Fibroblast of skin of abdomen (primary cell): Measurements from ENCODE around the gene DNAH17.
A peak's percentile ranks its signal among the peaks of the same experiment; 100 is the strongest.
"Not testable (repeated sequence)": the region's sequence is repeated elsewhere in the genome, so short reads cannot be mapped to it uniquely, and the experiment has no call there.

ENCODE experiments used
- DNase-seq: peaks from one replicate; pipeline ENCODE4 v3.0.0-alpha.2; 2013

The DNAH17 gene

DNA sequence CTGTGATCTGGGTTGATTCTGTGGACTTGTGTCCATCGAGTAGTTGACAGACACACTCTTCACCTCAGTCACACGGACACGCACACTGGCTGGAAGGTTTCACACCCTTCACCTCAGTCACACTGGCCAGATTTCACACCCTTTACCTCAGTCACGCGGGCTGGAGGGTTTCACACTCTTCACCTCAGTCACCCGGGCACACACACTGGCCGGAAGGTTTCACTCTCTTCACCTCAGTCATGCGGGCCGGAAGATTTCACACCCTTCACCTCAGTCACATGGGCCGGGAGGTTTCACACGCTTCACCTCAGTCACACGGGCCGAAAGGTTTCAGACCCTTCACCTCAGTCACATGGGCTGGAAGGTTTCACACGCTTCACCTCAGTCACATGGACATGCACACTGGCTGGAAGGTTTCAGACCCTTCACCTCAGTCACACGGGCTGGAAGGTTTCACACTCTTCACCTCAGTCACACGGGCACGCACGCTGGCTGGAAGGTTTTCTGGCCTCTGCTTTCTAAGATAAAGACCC lies 102.5 kb downstream of the DNAH17 start:
- DNase-seq: no peak

DNA sequence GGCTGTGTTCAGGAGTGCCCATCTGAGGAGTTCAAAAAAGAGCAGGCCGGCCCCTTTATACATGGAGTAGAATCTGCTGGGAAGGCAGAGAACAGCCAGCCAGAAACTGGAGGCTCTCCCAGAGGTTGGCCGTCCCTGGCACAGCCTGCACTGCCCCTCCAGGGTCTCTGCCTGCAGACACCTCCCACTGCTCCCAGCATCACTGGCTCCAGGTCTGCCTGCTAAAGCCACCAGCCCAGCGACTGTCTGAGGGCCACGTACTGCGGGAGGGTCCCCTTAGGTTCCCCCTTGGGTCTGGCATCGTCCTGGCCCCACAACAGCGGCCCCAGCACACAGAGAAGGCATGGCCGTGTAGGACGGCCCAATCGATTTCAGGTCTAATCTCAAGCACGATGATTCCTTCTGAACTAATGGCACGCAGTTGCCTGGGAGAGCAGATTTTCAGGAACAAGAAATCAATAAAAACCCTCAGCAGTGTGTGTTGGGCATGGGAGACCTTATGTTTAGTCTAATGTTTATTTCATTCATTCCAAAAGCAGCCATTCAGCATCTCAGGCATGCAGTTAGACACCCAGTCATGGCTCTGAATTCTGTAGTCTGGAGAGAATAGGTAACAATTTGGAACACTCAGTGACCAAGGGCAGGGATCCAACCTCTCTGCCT lies 103.1 kb downstream of the DNAH17 start:
- DNase-seq: peak; percentile 4

- DNase-seq: no peak
These were observed 104.9 kb downstream of the DNAH17 start for GRCh38 chr17:78472035-78472905.

GRCh38 chr17:78471635-78472034 lies 105.6 kb downstream of the DNAH17 start:
- no peak for DNase-seq

DNA sequence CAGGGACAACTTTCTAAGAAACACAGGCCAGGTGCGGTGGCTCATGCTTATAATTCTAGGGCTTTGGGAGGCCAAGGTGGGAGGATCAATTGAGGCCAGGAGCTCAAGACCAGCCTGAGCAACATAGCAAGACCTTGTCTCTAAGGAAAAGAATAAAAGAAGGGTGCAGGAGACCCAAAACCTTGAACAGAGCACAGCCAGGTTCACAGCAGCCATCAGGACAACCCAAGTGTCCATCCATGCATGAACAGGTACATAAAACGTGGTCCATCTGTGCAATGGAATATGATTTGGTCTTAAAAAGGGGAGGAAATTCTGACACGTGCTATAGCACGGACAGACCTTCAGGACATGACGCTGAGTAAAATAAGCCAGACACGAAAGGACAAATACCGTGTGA lies 107.8 kb downstream of the DNAH17 start:
- DNase-seq: no peak

GRCh38 chr17:78468366-78468765 lies 108.8 kb downstream of the DNAH17 start:
- no peak for DNase-seq

DNA sequence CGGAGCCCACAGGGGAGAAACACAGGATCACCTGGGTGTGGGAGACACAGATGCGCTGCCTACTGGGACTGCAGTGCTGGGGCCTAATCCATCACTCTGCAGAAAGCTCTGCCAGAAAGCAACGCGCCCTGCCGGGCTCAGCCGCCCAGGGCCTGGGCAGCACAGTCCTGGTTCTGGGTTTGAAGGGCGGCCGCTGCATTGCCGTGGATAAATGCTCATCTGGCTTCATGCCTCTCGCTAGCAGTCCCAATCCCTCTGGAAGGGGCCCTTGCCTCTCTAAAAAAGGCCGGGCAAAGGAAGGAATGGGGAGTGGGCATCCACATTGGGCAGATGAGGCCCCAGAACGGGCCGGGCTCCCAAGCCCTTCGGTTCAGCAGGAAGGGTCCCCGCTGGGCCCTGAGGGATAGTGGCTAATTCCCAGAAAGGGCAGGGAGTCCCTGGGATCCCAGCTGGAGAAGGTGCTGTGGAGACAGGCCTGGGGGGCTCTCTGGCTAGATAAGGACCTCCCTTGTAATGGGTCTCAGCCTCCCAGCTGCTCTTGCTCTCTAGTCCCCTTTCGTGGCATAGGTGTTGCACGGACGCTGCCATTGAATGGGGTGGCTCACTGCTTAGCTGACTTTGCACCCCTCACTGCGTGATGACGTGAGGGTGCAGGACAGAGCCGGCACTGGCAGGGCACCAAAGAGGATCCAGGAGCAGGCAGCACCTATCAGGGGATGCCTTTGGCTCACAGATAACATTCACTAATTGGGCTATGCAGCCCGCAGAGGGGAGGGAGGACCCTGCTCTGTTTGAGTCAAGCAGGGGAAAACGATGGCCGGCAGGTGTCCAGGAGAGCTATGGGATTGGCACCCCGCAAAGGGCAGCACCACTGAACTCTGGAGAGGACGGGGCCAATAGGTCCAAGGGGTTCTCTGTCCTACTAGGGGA lies 110.1 kb downstream of the DNAH17 start:
- DNase-seq: no peak

DNA sequence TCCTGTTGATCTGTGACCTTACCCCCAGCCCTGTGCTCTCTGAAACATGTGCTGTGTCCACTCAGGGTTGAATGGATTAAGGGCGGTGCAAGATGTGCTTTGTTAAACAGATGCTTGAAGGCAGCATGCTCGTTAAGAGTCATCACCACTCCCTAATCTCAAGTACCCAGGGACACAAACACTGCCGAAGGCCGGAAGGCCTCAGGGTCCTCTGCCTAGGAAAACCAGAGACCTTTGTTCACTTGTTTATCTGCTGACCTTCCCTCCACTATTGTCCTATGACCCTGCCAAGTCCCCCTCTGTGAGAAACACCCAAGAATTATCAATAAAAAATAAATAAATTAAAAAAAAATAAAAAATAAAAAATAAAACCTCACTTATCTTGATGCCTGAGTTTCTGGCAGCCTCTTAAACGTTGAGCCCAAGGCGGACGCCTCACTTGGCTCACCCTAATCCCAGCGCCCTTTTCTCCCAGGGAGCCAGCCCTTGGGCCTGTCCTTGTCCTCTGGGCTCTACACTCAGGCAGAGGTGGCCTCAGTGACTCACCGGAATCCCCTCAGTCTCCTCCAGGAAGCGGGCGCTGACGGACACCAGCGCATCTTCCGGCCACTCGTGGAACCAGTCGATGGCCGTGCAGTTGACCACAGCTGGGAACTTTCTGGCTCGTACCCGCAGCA lies 110.9 kb downstream of the DNAH17 start:
- DNase-seq: not testable (repeated sequence)

- DNase-seq: no peak
These were observed 115.0 kb downstream of the DNAH17 start for GRCh38 chr17:78462148-78462547.

DNA sequence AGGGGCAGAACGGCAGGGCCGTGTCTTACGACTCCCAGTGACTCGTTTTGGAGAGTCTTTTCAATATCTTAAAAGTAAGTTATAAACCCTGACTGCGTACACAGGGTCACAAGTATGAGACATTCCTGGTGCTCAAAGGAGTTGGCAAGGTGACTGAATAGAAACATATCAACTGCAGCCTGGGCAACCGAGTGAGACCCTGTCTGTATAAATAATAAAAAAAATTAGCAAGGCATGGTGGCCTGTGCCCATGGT lies 115.5 kb downstream of the DNAH17 start:
- DNase-seq: no peak

DNA sequence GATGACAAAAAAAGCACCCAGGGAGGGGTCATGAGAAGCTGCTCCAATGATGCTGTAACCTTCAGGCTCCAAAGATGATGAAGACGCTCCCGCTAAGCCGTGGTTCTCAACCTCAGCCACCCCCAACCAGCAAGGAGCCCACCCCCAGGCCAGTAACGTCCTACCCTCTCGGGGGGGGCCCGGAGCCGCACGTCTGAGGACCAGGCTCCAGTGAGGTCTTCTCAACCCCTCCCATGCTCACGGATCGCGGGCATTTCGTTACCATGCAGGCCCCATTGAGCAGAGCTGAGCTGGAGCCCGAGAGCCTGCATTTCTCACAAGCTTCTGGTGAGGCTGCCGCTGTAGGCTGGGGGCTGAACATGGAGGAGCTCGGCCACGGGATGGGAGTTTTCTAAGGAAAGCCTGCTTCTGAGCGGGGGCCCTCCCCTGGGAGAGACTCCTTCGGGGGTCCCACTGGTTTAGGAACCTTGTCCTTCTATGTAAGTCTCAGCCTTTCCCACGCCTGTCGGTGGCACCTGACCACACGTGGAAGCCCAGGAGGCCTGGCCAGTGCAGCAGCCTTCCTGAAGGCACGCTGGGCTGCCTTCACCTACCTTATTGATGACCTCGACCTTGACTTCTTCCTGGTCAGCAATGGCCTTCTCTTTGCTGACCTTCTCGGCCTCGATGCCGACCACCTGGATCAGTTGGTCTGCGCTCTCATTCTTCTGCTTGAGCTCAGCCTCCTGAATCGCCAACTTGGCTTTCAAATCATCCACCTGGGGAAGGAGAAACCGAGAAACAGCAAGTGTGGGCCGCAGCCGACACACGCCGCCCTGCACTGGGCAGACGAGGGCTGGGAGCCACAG lies 116.0 kb downstream of the DNAH17 start:
- DNase-seq: no peak

DNA sequence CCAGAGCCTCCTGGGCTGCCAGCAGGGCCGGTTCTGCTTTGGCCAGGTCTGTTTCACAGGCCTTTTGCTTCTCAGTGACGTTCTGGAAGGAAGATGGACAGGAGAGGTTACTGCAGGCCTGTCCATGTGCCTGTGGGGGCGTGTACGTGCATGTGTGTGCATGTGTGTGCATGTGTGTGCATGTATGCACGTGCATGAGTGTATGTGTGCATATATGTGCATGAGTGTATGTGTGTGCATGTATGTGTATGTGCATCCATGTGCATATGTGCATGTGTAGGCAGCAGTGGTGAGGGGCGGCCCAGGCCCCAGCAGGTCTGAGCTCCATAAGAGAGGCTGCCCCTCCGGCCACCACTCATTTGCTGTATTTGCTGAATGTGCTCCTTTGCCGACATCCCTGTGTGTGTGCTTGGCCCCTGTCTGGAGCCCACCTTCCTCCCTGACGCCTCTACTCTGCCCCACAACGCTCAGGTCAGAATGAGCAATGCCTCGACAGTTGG lies 117.0 kb downstream of the DNAH17 start:
- no peak for DNase-seq

DNA sequence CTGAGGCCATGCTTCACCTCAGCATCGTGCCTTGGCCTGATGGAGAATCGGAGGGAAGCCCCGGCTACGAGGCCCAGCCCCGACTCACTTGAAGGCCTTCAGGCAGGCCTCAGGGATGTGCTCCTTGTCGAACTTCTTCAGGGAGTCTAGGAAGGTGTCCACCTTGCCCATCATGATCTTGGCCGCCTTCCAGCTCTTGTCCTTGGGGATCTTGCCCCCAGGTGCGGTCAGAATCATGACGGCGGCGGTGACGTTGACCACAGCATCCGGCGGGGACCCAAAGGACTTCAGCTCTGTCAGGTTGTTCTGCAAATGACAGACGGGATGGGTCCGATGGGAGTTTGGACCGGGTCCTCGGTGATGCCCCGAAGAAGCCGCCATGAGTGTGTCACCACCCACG lies 117.5 kb downstream of the DNAH17 start:
- no peak for DNase-seq

GRCh38 chr17:78458736-78459335 lies 118.4 kb downstream of the DNAH17 start:
- DNase-seq: no peak

GRCh38 chr17:78458091-78458490 lies 119.1 kb downstream of the DNAH17 start:
- no peak for DNase-seq

- DNase-seq: no peak
These were observed 122.8 kb downstream of the DNAH17 start for GRCh38 chr17:78454346-78454745.

GRCh38 chr17:78451753-78452152 lies 125.4 kb downstream of the DNAH17 start:
- no peak for DNase-seq

GRCh38 chr17:78450696-78451345 lies 126.4 kb downstream of the DNAH17 start:
- DNase-seq: no peak

GRCh38 chr17:78449983-78450595 lies 127.1 kb downstream of the DNAH17 start:
- no peak for DNase-seq
